GM21360 (cell line): ENCODE results near the gene GCKR.
"Not testable (repeated sequence)": the region's sequence is repeated elsewhere in the genome, so short reads cannot be mapped to it uniquely, and the experiment has no call there.

Experiments used
- ATAC-seq: cut with Tn5 transposase; IDR thresholded peaks from one replicate; pipeline ENCODE4 v1.9.1; 2021; ENCODE audit warnings: mild to moderate bottlenecking, moderate library complexity; ENCODE audit not compliant: unreplicated experiment

Gene GCKR

GRCh38 chr2:27507293-27507692, 10.7 kb downstream of the GCKR start:
- no peak for ATAC-seq

- ATAC-seq = no peak
These were observed 12.7 kb downstream of the GCKR start for GRCh38 chr2:27509326-27509725.

- no peak for ATAC-seq
These were observed 21.6 kb downstream of the GCKR start for GRCh38 chr2:27518113-27518781.

DNA sequence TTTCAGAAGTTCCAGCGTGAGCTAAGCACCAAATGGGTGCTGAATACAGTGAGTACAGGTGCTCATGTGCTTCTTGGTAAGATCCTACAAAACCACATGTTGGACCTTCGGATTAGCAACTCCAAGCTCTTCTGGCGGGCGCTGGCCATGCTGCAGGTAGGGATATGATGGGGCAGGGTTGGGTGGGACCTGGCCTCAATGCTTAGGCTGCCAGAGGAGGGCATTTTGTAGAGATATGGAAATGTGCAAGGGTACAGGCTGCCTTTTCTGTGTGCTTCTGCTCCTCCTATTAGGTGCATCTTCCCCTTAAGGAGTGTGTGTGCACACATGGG, 22.1 kb downstream of the GCKR start:
- ATAC-seq = no peak

DNA sequence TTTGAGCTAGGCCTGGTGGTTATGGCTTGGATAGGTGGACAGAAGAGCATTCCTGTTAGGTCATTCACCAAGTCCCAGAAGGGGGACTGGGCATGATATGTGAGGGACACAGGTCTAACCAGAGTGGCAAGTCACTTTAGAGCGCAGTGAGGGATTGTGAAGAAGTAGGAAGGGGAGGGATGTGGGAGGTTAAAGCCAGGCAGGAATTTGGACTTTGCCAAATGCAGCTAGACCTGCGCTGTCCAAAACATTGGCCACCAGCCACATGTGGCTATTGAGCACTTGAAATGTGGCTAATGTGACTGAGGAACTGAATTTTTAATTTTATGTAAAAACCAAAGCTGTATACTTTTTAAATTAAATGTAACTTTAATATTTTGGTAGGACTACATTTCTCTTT, 23.7 kb downstream of the GCKR start:
- no peak for ATAC-seq

DNA sequence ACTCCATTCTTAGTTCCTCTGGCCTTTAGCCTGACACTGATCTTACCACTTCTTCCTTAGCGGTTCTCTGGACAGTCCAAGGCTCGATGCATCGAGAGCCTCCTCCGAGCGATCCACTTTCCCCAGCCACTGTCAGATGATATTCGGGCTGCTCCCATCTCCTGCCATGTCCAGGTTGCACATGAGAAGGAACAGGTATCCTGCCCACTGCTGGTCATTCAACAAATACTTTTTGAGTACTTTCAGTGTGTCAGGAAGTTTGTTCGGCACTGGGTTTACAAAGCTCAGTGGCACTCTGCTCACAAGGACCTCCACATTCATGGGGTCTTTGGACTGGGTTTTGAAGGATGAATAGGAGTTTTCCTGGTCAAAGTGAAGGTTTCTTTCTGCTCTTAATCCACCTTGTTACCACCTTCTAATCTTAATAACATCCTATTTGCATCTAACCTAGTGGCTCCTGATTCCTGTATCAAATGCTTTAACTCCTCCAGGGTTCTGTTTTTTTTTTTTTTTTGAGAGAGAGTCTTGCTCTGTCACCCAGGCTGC, 25.8 kb downstream of the GCKR start:
- no peak for ATAC-seq

DNA sequence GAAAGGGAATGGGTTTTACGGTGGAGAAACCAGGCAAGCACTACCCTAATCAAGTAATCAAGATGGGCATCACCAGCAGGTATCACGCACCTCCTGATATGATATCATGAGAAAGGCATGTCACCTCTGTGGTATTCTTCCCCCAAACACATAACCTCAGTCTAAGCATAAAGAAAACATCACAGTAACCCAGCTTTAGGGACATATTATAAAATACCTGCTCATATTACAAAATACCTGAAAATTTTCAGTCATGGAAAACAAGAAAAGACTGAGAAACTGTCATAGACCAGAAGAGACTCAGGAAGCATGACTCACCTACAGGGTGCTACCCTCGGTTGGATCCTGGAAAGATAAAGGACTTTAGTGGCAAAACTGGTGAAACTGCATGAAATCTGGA, 30.5 kb downstream of the GCKR start:
- ATAC-seq = no peak

GRCh38 chr2:27531983-27532382, 35.3 kb downstream of the GCKR start:
- ATAC-seq = no peak

- no peak for ATAC-seq
These were observed 40.6 kb downstream of the GCKR start for GRCh38 chr2:27537287-27537686.

- not testable (repeated sequence) for ATAC-seq
These were observed 42.3 kb downstream of the GCKR start for GRCh38 chr2:27538839-27539450.

GRCh38 chr2:27539649-27540048, 43.0 kb downstream of the GCKR start:
- ATAC-seq = not testable (repeated sequence)

- ATAC-seq = no peak
These were observed 47.6 kb downstream of the GCKR start for GRCh38 chr2:27544143-27544821.

- no peak for ATAC-seq
These were observed 48.9 kb downstream of the GCKR start for GRCh38 chr2:27545348-27546141.

GRCh38 chr2:27549303-27549702, 52.7 kb downstream of the GCKR start:
- no peak for ATAC-seq

DNA sequence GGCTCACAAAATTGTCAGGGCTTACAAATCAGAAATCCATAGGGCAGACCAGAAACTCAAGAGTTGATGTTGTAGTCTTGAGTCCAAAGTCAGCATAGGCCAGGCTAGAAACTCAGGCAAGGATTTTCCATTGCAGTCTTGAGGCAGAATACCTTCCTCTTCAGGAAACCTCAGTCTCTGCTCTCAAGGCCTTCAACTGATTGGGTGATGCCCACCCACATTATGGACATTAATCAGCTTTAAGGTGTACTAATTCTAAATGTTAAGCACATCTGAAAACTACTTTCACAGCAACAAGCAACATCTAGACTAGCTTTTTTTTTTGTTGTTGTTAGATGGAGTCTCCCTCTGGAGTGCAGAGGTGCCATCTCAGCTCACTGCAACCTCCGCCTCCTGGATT, 54.9 kb downstream of the GCKR start:
- ATAC-seq = no peak

DNA sequence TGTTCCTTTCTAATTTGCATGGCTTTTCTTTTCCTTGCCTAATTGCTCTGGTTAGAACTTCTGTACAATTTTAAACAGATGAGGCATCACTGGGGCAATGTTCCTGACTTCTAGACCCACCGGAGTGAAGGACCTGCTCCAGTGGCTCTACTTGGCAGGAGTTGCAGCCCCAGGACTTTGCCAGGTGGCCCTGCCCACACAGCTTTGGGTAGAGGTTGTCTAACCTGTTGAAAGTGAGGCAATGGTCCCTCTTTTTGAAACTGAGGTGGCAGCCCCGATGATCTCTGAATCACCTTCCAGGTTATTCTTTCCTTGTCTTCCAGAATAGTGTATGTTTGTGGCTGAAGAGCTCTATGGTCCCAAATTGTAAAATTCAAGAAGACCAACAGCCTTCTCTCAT, 56.3 kb downstream of the GCKR start:
- ATAC-seq = no peak

- ATAC-seq = not testable (repeated sequence)
These were observed 57.8 kb downstream of the GCKR start for GRCh38 chr2:27554451-27554850.

DNA sequence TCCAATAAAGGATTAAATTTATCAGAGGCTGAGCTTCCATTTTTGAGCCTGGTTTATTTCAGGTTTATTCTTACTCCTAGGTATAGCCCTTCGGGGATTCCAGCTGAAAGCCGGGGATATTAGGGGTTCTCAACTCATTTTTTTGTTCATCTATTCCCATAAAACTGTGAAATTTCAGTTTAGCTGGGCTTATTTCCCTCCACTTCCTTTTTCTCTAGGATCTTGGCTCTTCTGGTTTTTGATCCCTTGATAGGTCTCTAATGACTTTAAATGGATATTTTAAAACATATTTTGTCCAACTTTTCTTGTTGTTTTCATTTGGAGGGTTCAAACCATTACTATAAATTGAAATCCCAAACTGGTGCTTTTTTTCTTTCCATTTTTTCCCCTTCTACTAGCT, 62.6 kb downstream of the GCKR start:
- no peak for ATAC-seq

- no peak for ATAC-seq
These were observed 64.4 kb downstream of the GCKR start for GRCh38 chr2:27561060-27561459.

DNA sequence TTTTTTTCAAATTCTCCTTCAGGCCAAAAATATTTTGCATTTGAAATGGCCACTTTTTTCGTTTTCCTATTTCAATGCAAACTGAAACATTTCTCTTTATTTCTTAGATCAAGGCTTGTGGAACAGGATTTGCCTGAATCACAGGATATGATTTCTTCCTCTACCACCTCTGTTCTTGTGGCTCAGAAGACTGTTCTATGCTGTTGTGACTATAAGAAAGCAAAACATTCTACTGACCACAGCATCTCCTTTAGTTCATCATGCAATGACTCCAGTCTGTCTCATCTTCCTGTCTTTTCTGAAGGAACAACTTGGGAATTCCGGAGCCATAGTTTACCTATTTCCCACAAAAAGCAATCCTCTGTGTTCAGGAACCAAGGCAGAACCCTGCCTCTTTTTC, 70.0 kb downstream of the GCKR start:
- no peak for ATAC-seq

DNA sequence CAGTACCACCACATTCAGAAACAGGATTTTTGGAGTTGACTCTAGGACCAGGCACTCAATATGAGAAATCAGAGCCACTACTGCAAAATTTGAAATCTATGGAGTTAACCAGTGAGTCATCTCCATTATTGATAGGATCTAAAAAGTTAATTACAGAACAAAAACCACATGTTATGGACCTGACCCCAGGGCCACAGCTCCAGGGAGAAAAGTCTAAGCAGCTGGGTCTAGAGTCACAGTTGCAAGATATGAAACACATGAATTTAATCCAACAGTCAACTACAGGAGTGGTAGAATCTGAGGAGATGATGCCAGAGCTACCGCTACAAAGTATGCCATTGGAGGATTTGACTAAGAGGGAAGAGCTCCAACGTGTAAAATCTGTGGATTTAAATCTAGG, 72.8 kb downstream of the GCKR start:
- no peak for ATAC-seq
